ENCODE results near the gene MTG1. TPM values are rescaled to one million over a fixed set of nuclear protein-coding genes. Genes with fewer than 3 reads are reported as not detected.

The MTG1 gene
- total RNA-seq, 1 donor from 2014 or later = 31.8 TPM

DNA sequence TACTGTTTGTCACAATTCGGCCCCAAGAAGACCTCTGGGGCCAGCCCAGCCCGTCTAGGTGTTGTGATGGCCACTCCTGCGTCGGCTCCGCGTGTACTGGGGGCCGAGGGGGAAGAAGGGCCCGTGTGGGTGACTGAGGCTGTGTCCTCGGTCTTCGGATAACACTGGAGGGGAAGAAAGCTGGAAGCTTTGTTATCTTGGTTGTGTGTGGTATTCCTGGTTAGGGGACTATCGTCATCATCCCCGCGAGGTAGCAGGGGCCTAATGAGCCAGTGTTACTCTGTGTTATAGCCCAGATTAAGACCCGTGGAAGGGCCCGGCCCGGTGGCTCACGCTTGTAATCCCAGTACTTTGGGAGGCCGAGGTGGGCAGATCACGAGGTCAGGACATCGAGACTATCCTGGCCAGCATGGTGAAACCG, 854 bp downstream of the MTG1 start:
- H3K4me3 ChIP-seq (ENCODE audit: low read depth, low read length) = peak overlapping the region; percentile 99
- TF ChIP-seq CTCF (conservative IDR thresholded peaks at IDR 0.05; ENCODE audit: low read depth, low read length) = no peak
- DNase-seq (ENCODE audit: low read depth) = no peak

DNA sequence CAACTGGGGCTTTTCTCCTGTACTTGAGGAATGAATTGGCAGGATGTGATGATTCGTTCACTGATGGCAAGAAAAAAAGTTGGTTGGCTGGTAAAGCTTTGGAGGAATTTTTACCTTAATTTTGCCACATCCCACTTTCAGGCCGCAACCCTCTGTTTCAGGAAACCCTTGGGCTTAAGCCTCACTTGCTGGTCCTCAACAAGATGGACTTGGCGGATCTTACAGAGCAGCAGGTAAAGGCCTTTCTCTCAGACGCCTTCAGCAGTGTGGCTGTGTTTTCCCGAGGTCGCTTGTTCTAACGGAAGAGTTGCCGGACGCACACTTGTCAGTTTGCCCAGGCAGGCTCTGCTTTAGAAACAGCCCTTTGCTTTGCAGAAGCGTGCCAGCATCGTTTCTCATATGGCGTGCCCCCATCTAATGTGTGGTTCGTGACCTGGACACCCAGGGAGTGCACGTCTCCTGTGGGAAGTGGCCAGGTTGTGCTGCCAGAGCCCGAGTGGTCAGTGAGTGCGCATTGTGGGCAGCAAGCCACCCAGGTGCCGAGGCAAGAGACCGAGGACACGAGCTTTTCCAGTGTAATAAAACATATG, 2.2 kb downstream of the MTG1 start:
- H3K4me3 ChIP-seq (ENCODE audit: low read depth, low read length) = no peak overlapping the region
- no peak for TF ChIP-seq CTCF (conservative IDR thresholded peaks at IDR 0.05; ENCODE audit: low read depth, low read length)
- DNase-seq (ENCODE audit: low read depth) = no peak

DNA sequence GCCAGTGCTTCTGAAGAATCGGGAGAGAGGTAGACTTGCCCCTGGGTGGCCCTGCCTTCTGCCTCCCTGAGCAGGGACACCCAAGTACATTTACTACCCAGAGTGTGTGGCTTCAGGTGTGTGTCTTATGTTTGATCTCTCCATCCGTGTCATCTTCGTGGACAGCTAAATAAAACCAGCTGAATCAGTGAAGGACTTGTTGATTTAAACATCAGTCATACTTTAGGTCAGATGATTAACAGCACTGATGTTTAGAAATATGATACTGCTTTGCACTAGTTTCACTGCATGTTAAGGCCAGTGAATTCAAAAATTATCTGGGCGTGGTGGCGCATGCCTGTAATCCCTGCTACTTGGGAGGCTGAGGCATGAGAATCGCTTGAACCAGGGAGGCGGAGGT, 4.0 kb downstream of the MTG1 start:
- DNase-seq (ENCODE audit: low read depth) = no peak
- TF ChIP-seq CTCF (conservative IDR thresholded peaks at IDR 0.05; ENCODE audit: low read depth, low read length) = no peak

GRCh38 chr10:133399123-133399601, 5.2 kb downstream of the MTG1 start:
- H3K4me3 ChIP-seq (ENCODE audit: low read depth, low read length) = no peak overlapping the region
- no peak for DNase-seq (ENCODE audit: low read depth)
- no peak for TF ChIP-seq CTCF (conservative IDR thresholded peaks at IDR 0.05; ENCODE audit: low read depth, low read length)

More for the DNA sequence above, 4.0 kb downstream of the MTG1 start:
- H3K4me3 ChIP-seq (ENCODE audit: low read depth, low read length) = no peak overlapping the region

- no peak for TF ChIP-seq CTCF (conservative IDR thresholded peaks at IDR 0.05; ENCODE audit: low read depth, low read length)
- no peak for DNase-seq (ENCODE audit: low read depth)
- no peak overlapping the region for H3K4me3 ChIP-seq (ENCODE audit: low read depth, low read length)
These were observed 6.9 kb downstream of the MTG1 start for GRCh38 chr10:133400624-133401424.

GRCh38 chr10:133401500-133401899, 7.5 kb downstream of the MTG1 start:
- DNase-seq (ENCODE audit: low read depth) = no peak
- no peak overlapping the region for H3K4me3 ChIP-seq (ENCODE audit: low read depth, low read length)
- TF ChIP-seq CTCF (conservative IDR thresholded peaks at IDR 0.05; ENCODE audit: low read depth, low read length) = no peak
